HCT116 (cell line): ENCODE measurements around the gene AGAP1. TPM values are rescaled to one million over a fixed set of nuclear protein-coding genes. Genes with fewer than 3 reads are reported as not detected.
A peak's percentile ranks its signal among the peaks of the same experiment; 100 is the strongest.

Experiments
- ATAC-seq: fragments of 200-7000 bp; cut with Tn5 transposase; 2 replicates; pipeline ENCODE4 v1.9.1; 2020; ENCODE audit warnings: mild to moderate bottlenecking, moderate library complexity
- BruUV-seq: library from RNA; stranded (reverse); fragments of 400-500 nt; replicated peaks from 2 replicates; lab custom pipeline; 2021; lab: Mats Ljungman, UMichigan
- CTCF ChIA-PET: fragments of 300-600 bp; sonication (Branson Sonifier 250); formaldehyde crosslinking; loops from one replicate; lab custom pipeline; 2021; ENCODE audit warnings: antibody characterized with exemption; lab: Charles Lee
- POLR2A ChIA-PET: fragments of 300-600, 350-600 bp; sonication (Branson Sonifier 250); formaldehyde crosslinking; loops from one replicate; lab custom pipeline; 2021; ENCODE audit warnings: antibody characterized with exemption; lab: Charles Lee
- RAD21 ChIA-PET, 2 experiments: fragments of 300-600 bp; sonication (Branson Sonifier 250); formaldehyde crosslinking; loops; one replicate each; lab custom pipeline; 2023; ENCODE audit warnings: low total read pairs in 2 of 2; ENCODE audit not compliant: uncharacterized antibody in 2 of 2, unreplicated experiment in 2 of 2, low non-redundant PET in 1 of 2; lab: Charles Lee
- DNase-seq: peaks from one replicate; pipeline ENCODE4 v3.0.0-alpha.2; 2010; ENCODE audit warnings: low read depth, low spot score
- H2AFZ ChIP-seq: fragments of 200-600 bp; shearing (Covaris generic), sonication (generic); 2 replicates; pipeline ENCODE4 v1.6.1; 2017; ENCODE audit warnings: low read depth, mixed run types, mixed read lengths, antibody characterized with exemption, low read length; ENCODE audit not compliant: poor library complexity, severe bottlenecking
- H3K27ac ChIP-seq: 2 replicates; pipeline ENCODE4 v1.5.1; 2012; ENCODE audit warnings: low read depth, low read length
- H3K27me3 ChIP-seq: fragments of 200-600 bp; sonication (generic); 2 replicates; pipeline ENCODE4 v1.6.1; 2016; ENCODE audit warnings: mixed run types, low read length, mixed read lengths; ENCODE audit not compliant: insufficient read depth
- H3K36me3 ChIP-seq, 2 experiments: fragments of 200-500 bp in 1 of 2; fragments of 200-600 bp in 1 of 2; sonication (Bioruptor generic) in 1 of 2; sonication (generic) in 1 of 2; 2 replicates each; pipeline versions ENCODE4 v1.5.1 to v1.6.1; 2014 to 2016; ENCODE audit warnings: low read length in 2 of 2, inconsistent platforms in 1 of 2, mixed read lengths in 1 of 2, mixed run types in 1 of 2; ENCODE audit not compliant: insufficient read depth in 2 of 2, control insufficient read depth in 1 of 2
- H3K4me1 ChIP-seq, 2 experiments: fragments of 200-600 bp in 1 of 2; sonication (generic) in 1 of 2; 2 replicates each; pipeline versions ENCODE4 v1.5.1 to v1.6.1; 2012 to 2017; ENCODE audit warnings: low read length in 2 of 2, inconsistent platforms in 1 of 2, mild to moderate bottlenecking in 1 of 2, mixed read lengths in 1 of 2, mixed run types in 1 of 2, moderate library complexity in 1 of 2; ENCODE audit not compliant: insufficient read depth in 2 of 2, control insufficient read depth in 1 of 2
- H3K4me2 ChIP-seq: fragments of 200-600 bp; sonication (generic); 2 replicates; pipeline ENCODE4 v1.6.1; 2017; ENCODE audit warnings: mixed run types, low read length, mixed read lengths
- H3K4me3 ChIP-seq, 2 experiments: fragments of 200-600 bp in 1 of 2; sonication (generic) in 1 of 2; replicated peaks in 1 of 2; 2 replicates each; pipeline ENCODE4 v1.5.1; 2011 to 2016; ENCODE audit warnings: low read length in 2 of 2, control low read depth in 1 of 2, low read depth in 1 of 2, mild to moderate bottlenecking in 1 of 2, mixed read lengths in 1 of 2, mixed run types in 1 of 2
- H3K79me2 ChIP-seq: fragments of 200-600 bp; sonication (generic); 2 replicates; pipeline ENCODE4 v1.6.1; 2017; ENCODE audit warnings: mild to moderate bottlenecking, mixed run types, low read length, moderate library complexity, mixed read lengths; ENCODE audit not compliant: insufficient read depth
- H3K9ac ChIP-seq: fragments of 200-600 bp; sonication (generic); 2 replicates; pipeline ENCODE4 v1.6.1; 2016; ENCODE audit warnings: low read length, mixed read lengths
- H3K9me2 ChIP-seq: fragments of 200-600 bp; sonication (generic), shearing (Covaris generic); 2 replicates; pipeline ENCODE4 v1.6.1; 2017; ENCODE audit warnings: mixed run types, mild to moderate bottlenecking, moderate library complexity; ENCODE audit not compliant: insufficient read depth
- H3K9me3 ChIP-seq, 2 experiments: fragments of 200-500 bp in 1 of 2; fragments of 200-600 bp in 1 of 2; sonication (Bioruptor generic) in 1 of 2; sonication (generic) in 1 of 2; 2 replicates each; pipeline ENCODE4 v1.6.1; 2014 to 2017; ENCODE audit warnings: low read length in 2 of 2, mixed read lengths in 2 of 2, inconsistent platforms in 1 of 2, low read depth in 1 of 2, mild to moderate bottlenecking in 1 of 2, mixed run types in 1 of 2, moderate library complexity in 1 of 2; ENCODE audit not compliant: control insufficient read depth in 1 of 2, insufficient read depth in 1 of 2
- H4K20me1 ChIP-seq: fragments of 200-600 bp; sonication (generic), shearing (Covaris generic); 2 replicates; pipeline ENCODE4 v1.6.1; 2017; ENCODE audit warnings: mixed run types, mild to moderate bottlenecking, moderate library complexity; ENCODE audit not compliant: insufficient read depth
- CTCF ChIP-seq, 3 experiments: fragments of 200-600 bp in 1 of 3; sonication (generic) in 1 of 3; IDR thresholded peaks in 2 of 3; conservative IDR thresholded peaks in 1 of 3; 2 replicates each; pipeline ENCODE4 v1.5.1; 2012 to 2017; ENCODE audit warnings: low read depth in 2 of 3, low read length in 2 of 3, antibody characterized with exemption in 1 of 3, borderline replicate concordance in 1 of 3, control low read depth in 1 of 3, mild to moderate bottlenecking in 1 of 3, mixed read lengths in 1 of 3, mixed run types in 1 of 3, moderate library complexity in 1 of 3; ENCODE audit not compliant: insufficient read depth in 1 of 3
- RAD21 ChIP-seq: IDR thresholded peaks from 2 replicates; pipeline ENCODE4 v1.6.1; 2012; ENCODE audit warnings: low read depth, mild to moderate bottlenecking
- intact Hi-C: fragments of 100-400 bp; cut with micrococcal nuclease; formaldehyde crosslinking; loops from 2 replicates; pipeline ENCODE4 v1.10.0; 2022
- total RNA-seq: library from RNA; stranded (reverse); gene quantifications from one replicate; pipeline ENCODE4 v1.2.1, GENCODE V29; 2021; ENCODE audit not compliant: unreplicated experiment
- TF ChIP-seq, protein P1 (sequence below): IDR thresholded peaks from 2 replicates; pipeline ENCODE4 v1.6.1; 2012

Gene AGAP1
- total RNA-seq, 1 experiment from 2014 or later = 43.8 TPM

DNA sequence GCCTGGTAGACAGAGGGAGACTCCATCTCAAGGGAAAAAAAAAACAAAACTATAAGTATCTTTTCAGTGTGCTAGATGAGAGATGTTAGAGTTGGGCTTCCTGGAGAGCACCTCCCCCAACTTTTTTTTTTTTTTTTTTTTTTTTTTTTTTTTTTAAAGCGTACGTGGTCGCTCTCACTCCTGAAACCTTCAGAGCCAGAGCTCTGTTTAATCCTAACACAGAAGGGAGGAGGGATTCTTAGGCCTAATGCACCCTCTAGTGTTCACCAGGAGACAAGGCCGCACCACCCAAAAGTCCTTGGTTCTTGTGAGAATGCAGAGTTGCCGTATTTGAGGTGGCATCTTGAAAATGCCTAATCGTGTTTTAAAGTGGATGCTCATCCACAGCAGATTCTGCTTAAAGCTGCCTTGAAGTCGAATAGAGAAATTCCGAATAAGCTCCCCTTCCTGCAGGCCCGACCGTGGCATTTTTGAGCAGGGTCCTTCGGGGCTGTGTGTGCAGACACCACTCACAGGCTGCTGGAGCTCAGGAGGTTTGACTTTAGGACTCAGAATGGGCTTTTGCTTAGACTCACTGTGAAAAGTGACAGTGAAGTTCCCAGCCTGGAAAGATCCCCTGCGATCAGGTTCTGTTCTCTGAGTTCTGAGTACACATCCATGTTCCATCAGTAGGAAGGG is 252.6 kb downstream of the AGAP1 start:
- no peaks in the 10 kb centered on the region for H3K9me3 ChIP-seq
- no peak overlapping the region for H3K27ac ChIP-seq
- TF ChIP-seq, protein P1, sequence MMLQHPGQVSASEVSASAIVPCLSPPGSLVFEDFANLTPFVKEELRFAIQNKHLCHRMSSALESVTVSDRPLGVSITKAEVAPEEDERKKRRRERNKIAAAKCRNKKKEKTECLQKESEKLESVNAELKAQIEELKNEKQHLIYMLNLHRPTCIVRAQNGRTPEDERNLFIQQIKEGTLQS = no peak
- TF ChIP-seq CTCF (IDR thresholded peaks at IDR 0.05 in 2 of 3, conservative IDR thresholded peaks at IDR 0.05 in 1 of 3; ENCODE audit: borderline replicate concordance in 1 of 3, insufficient read depth in 1 of 3, low read depth in 2 of 3, low read length in 2 of 3) (peak; percentile 76 to 88 (median 85)), RAD21 (peak; percentile 92)
- H3K27me3 ChIP-seq = no peaks in the 10 kb centered on the region
- POLR2A ChIA-PET = no interaction called here
- H4K20me1 ChIP-seq = no peaks in the 10 kb centered on the region
- H3K4me2 ChIP-seq = no peak overlapping the region
- CTCF ChIA-PET = interaction anchor here (0.6 to 2.2 kb wide), 25 partner anchors 10 to 639 kb away, joined by 3 to 69 read pairs (median 4); no protein-coding TSS in a partner anchor
- H3K79me2 ChIP-seq = peaks cover 5% of the 10 kb centered on the region; the same call in 1 of the 2 replicates
- DNase-seq = peak; percentile 62
- no peak overlapping the region for H3K4me3 ChIP-seq
- intact Hi-C loops = loop anchor here (1.0 to 10.0 kb wide), 6 partner anchors 72 to 1192 kb away; no protein-coding TSS in a partner anchor
- H3K4me1 ChIP-seq = peaks cover 0 to 11% of the 10 kb centered on the region in 2 experiments; a peak in 2 of 4 replicates
- no peak overlapping the region for H2AFZ ChIP-seq
- peaks cover 5 to 9% of the 10 kb centered on the region in 2 experiments; a peak in 1 of 4 replicates for H3K36me3 ChIP-seq
- H3K9me2 ChIP-seq = no peaks in the 10 kb centered on the region
- peak; percentile 94 for ATAC-seq
- no peak overlapping the region for H3K9ac ChIP-seq
- RAD21 ChIA-PET = interaction anchor here (0.6 to 1.6 kb wide), 6 partner anchors 67 to 1110 kb away, joined by 3 to 9 read pairs (median 4); no protein-coding TSS in a partner anchor
- no TSS peak for BruUV-seq
